H9 (cell line): ENCODE results near the gene CACNA2D3. TPM values are rescaled to one million over a fixed set of nuclear protein-coding genes. Genes with fewer than 3 reads are reported as not detected.

ENCODE experiments used
- DNase-seq: peaks from one replicate; pipeline ENCODE4 v3.0.0-alpha.2; 2017
- H2AFZ ChIP-seq: one replicate; pipeline ENCODE4 v1.6.1; 2013; ENCODE audit warnings: mild to moderate bottlenecking, low read length, control low read depth, moderate library complexity
- H2AK5ac ChIP-seq: 2 replicates; pipeline ENCODE4 v1.6.1; 2013; ENCODE audit warnings: low read length, control low read depth, mixed read lengths; ENCODE audit not compliant: insufficient read length
- H2BK120ac ChIP-seq: one replicate; pipeline ENCODE4 v1.6.1; 2013; ENCODE audit warnings: low read depth, mild to moderate bottlenecking, low read length, control low read depth, inconsistent platforms; ENCODE audit not compliant: poor library complexity, severe bottlenecking
- H2BK12ac ChIP-seq: 2 replicates; pipeline ENCODE4 v1.6.1; 2013; ENCODE audit warnings: low read length, control low read depth, mixed read lengths, low read depth; ENCODE audit not compliant: insufficient read length
- H2BK15ac ChIP-seq: 2 replicates; pipeline ENCODE4 v1.6.1; 2013; ENCODE audit warnings: low read depth, low read length, control low read depth
- H2BK20ac ChIP-seq: one replicate; pipeline ENCODE4 v1.6.1; 2013; ENCODE audit warnings: low read depth, mild to moderate bottlenecking, low read length, control low read depth, inconsistent platforms; ENCODE audit not compliant: poor library complexity, severe bottlenecking
- H2BK5ac ChIP-seq: 2 replicates; pipeline ENCODE4 v1.6.1; 2013; ENCODE audit warnings: low read length, control low read depth, mixed read lengths; ENCODE audit not compliant: insufficient read length
- H3K14ac ChIP-seq: 2 replicates; pipeline ENCODE4 v1.6.1; 2013; ENCODE audit warnings: low read length, control low read depth; ENCODE audit not compliant: insufficient read depth
- H3K18ac ChIP-seq: 2 replicates; pipeline ENCODE4 v1.6.1; 2013; ENCODE audit warnings: low read depth, mild to moderate bottlenecking, mixed read lengths, low read length, control low read depth; ENCODE audit not compliant: insufficient read length
- H3K23ac ChIP-seq: 2 replicates; pipeline ENCODE4 v1.6.1; 2013; ENCODE audit warnings: low read length, control low read depth, mixed read lengths, low read depth; ENCODE audit not compliant: insufficient read length
- H3K23me2 ChIP-seq: 2 replicates; pipeline ENCODE4 v1.6.1; 2013; ENCODE audit warnings: low read depth, mild to moderate bottlenecking, mixed read lengths, low read length, control low read depth; ENCODE audit not compliant: insufficient read length, poor library complexity, severe bottlenecking
- H3K27ac ChIP-seq: 2 replicates; pipeline ENCODE4 v1.5.1; 2013; ENCODE audit warnings: low read length, control low read depth, mixed read lengths, low read depth; ENCODE audit not compliant: insufficient read length
- H3K27me3 ChIP-seq: 2 replicates; pipeline ENCODE4 v1.6.1; 2013; ENCODE audit warnings: low read length, control low read depth, inconsistent platforms; ENCODE audit not compliant: insufficient read depth
- H3K4ac ChIP-seq: 2 replicates; pipeline ENCODE4 v1.6.1; 2013; ENCODE audit warnings: low read depth, mild to moderate bottlenecking, control low read depth, inconsistent platforms, low read length, moderate library complexity
- H3K4me1 ChIP-seq: 2 replicates; pipeline ENCODE4 v1.6.1; 2013; ENCODE audit warnings: low read length, control low read depth, inconsistent platforms; ENCODE audit not compliant: insufficient read depth
- H3K4me2 ChIP-seq: 2 replicates; pipeline ENCODE4 v1.6.1; 2013; ENCODE audit warnings: low read length, control low read depth, mixed read lengths; ENCODE audit not compliant: insufficient read length, insufficient read depth
- H3K56ac ChIP-seq: 2 replicates; pipeline ENCODE4 v1.6.1; 2013; ENCODE audit warnings: low read depth, mild to moderate bottlenecking, mixed read lengths, low read length, control low read depth; ENCODE audit not compliant: insufficient read length
- H3K79me1 ChIP-seq: 2 replicates; pipeline ENCODE4 v1.6.1; 2013; ENCODE audit warnings: low read depth, mild to moderate bottlenecking, moderate library complexity, low read length, control low read depth, inconsistent platforms; ENCODE audit not compliant: insufficient read depth, poor library complexity, severe bottlenecking
- H3K79me2 ChIP-seq: 2 replicates; pipeline ENCODE4 v1.6.1; 2013; ENCODE audit warnings: low read length, control low read depth, inconsistent platforms; ENCODE audit not compliant: insufficient read depth
- H3K9ac ChIP-seq: 2 replicates; pipeline ENCODE4 v1.6.1; 2013; ENCODE audit warnings: low read length, control low read depth, mixed read lengths; ENCODE audit not compliant: insufficient read length; ENCODE audit errors: extremely low read depth
- H3K9me3 ChIP-seq: one replicate; pipeline ENCODE4 v1.6.1; 2013; ENCODE audit warnings: low read depth, low read length, inconsistent platforms; ENCODE audit not compliant: control insufficient read depth
- H3T11ph ChIP-seq: one replicate; pipeline ENCODE4 v1.6.1; 2013; ENCODE audit warnings: mild to moderate bottlenecking, low read length, control low read depth, inconsistent platforms
- H4K20me1 ChIP-seq: one replicate; pipeline ENCODE4 v1.6.1; 2013; ENCODE audit not compliant: control insufficient read depth, insufficient read length, insufficient read depth
- H4K5ac ChIP-seq: 2 replicates; pipeline ENCODE4 v1.6.1; 2013; ENCODE audit warnings: low read depth, mild to moderate bottlenecking, mixed read lengths, low read length, control low read depth; ENCODE audit not compliant: insufficient read length
- H4K8ac ChIP-seq: replicated peaks from 2 replicates; pipeline ENCODE4 v1.6.1; 2013; ENCODE audit warnings: low read length, control low read depth, mixed read lengths, low read depth; ENCODE audit not compliant: insufficient read length
- H4K91ac ChIP-seq: 2 replicates; pipeline ENCODE4 v1.6.1; 2013; ENCODE audit warnings: low read depth, mild to moderate bottlenecking, moderate library complexity, mixed read lengths, low read length, control low read depth; ENCODE audit not compliant: insufficient read length
- H3K27ac Mint-ChIP-seq, 3 experiments: 2 replicates in 2 of 3; 3 replicates in 1 of 3; pipeline ENCODE4 v1.8.0; 2020 to 2021; ENCODE audit warnings: mixed read lengths in 3 of 3, mild to moderate bottlenecking in 1 of 3, moderate library complexity in 1 of 3
- H3K27me3 Mint-ChIP-seq: 2 replicates; pipeline ENCODE4 v1.8.0; 2021; ENCODE audit warnings: low read depth, mild to moderate bottlenecking, moderate library complexity, mixed read lengths
- H3K36me3 Mint-ChIP-seq, 3 experiments: 2 replicates in 2 of 3; 3 replicates in 1 of 3; pipeline ENCODE4 v1.8.0; 2020 to 2021; ENCODE audit warnings: low read depth in 3 of 3, mixed read lengths in 3 of 3; ENCODE audit not compliant: insufficient read depth in 1 of 3
- H3K4me1 Mint-ChIP-seq, 2 experiments: 2 replicates each; pipeline ENCODE4 v1.8.0; 2020; ENCODE audit warnings: mixed read lengths in 2 of 2
- H3K4me3 Mint-ChIP-seq, 2 experiments: 2 replicates in 1 of 2; 3 replicates in 1 of 2; pipeline ENCODE4 v1.8.0; 2020 to 2021; ENCODE audit warnings: mild to moderate bottlenecking in 2 of 2, mixed read lengths in 2 of 2, moderate library complexity in 1 of 2
- H3K9me3 Mint-ChIP-seq, 2 experiments: 2 replicates in 1 of 2; 3 replicates in 1 of 2; pipeline ENCODE4 v1.8.0; 2020; ENCODE audit warnings: mild to moderate bottlenecking in 2 of 2, mixed read lengths in 2 of 2, moderate library complexity in 1 of 2
- WGBS: extraction: QIAGEN DNeasy Blood & Tissue Kit; methylation state at CpG from one replicate; pipeline ENCODE4 v1.1.7; 2013; ENCODE audit warnings: missing lambda C conversion rate, low lambda C conversion rate, mixed read lengths; ENCODE audit not compliant: insufficient read length; ENCODE audit errors: extremely low coverage; 5-methylcytosine and 5-hydroxymethylcytosine counted together
- total RNA-seq: library from RNA; stranded (reverse); gene quantifications from 2 replicates; pipeline ENCODE4 v1.2.1, GENCODE V29; 2021
- TF ChIP-seq, protein P1 (sequence below): fragments of 200-600 bp; sonication (generic); conservative IDR thresholded peaks from 3 replicates; pipeline ENCODE4 v1.8.0; 2021; ENCODE audit warnings: antibody characterized with exemption, mild to moderate bottlenecking

Gene CACNA2D3
- total RNA-seq, 1 experiment from 2014 or later, result 3.2 TPM

DNA sequence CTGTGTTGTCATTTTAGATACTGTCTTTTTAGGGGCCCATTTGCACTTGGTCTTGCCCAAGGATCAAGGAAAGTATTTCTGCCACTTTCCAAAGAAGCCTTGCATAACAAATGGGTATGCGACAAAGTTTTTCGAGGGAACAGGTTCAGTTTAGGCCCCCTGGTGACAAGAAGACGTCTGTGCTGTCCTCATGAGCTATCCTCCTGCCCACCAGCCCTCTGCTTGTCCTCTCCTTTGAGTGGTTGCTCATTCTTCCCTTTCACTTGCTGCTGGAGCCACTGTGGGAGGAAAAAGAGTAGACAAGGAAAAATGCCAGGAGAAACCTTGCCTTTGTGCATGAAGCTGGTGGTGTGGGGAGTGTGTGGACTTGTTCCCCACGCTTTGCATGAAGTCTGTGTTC is 171.9 kb downstream of the CACNA2D3 start:
- Histone ChIP-seq H3K18ac (no peak overlapping the region), H3K9ac (no peak overlapping the region), H3K4me2 (no peak overlapping the region), H3K27ac (no peak overlapping the region), H2BK20ac (no peak overlapping the region), H2BK15ac (no peak overlapping the region), H3K56ac (no peak overlapping the region), H3K4ac (no peak overlapping the region), H4K8ac (no peak overlapping the region), H3K23me2 (peaks cover 3% of the 10 kb centered on the region), H2BK12ac (no peak overlapping the region), H3K23ac (no peak overlapping the region), H4K91ac (no peak overlapping the region), H3K27me3 (no peaks in the 10 kb centered on the region), H4K5ac (no peak overlapping the region), H2AK5ac (no peak overlapping the region), H4K20me1 (no peaks in the 10 kb centered on the region), H3K79me2 (no peaks in the 10 kb centered on the region), H2BK120ac (no peak overlapping the region), H3K14ac (no peak overlapping the region), H3K4me1 (no peaks in the 10 kb centered on the region; the same call in 1 of the 2 replicates), H3T11ph (no peak overlapping the region), H3K79me1 (no peaks in the 10 kb centered on the region), H2BK5ac (no peak overlapping the region), H2AFZ (no peak overlapping the region), H3K9me3 (no peaks in the 10 kb centered on the region)
- Mint-ChIP-seq H3K4me1 (peaks cover 13 to 27% of the 10 kb centered on the region in 2 experiments), H3K27ac (no peak overlapping the region), H3K36me3 (no peaks in the 10 kb centered on the region), H3K27me3 (no peaks in the 10 kb centered on the region; the same call in none of the 2 replicates), H3K4me3 (no peak overlapping the region), H3K9me3 (peaks cover 2 to 3% of the 10 kb centered on the region in 2 experiments; a peak in 2 of 5 replicates)
- TF ChIP-seq, protein P1, sequence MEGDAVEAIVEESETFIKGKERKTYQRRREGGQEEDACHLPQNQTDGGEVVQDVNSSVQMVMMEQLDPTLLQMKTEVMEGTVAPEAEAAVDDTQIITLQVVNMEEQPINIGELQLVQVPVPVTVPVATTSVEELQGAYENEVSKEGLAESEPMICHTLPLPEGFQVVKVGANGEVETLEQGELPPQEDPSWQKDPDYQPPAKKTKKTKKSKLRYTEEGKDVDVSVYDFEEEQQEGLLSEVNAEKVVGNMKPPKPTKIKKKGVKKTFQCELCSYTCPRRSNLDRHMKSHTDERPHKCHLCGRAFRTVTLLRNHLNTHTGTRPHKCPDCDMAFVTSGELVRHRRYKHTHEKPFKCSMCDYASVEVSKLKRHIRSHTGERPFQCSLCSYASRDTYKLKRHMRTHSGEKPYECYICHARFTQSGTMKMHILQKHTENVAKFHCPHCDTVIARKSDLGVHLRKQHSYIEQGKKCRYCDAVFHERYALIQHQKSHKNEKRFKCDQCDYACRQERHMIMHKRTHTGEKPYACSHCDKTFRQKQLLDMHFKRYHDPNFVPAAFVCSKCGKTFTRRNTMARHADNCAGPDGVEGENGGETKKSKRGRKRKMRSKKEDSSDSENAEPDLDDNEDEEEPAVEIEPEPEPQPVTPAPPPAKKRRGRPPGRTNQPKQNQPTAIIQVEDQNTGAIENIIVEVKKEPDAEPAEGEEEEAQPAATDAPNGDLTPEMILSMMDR, result peak; percentile 44; the same call in 2 of the 3 replicates
- WGBS, result no CpG with 5 or more reads among the region's 4 CpGs
- peak; percentile 46 for DNase-seq
